Measurements from ENCODE around the gene CASKIN1. TPM values are rescaled to one million over a fixed set of nuclear protein-coding genes. Genes with fewer than 3 reads are reported as not detected.

Gene CASKIN1
- total and polyA plus RNA-seq, 10 of the 15 experiments (the other 5 are each of a cell fraction or from before 2014, with no cell fraction given): 0.03 to 0.33 (median 0.11) TPM; not detected in 5

DNA sequence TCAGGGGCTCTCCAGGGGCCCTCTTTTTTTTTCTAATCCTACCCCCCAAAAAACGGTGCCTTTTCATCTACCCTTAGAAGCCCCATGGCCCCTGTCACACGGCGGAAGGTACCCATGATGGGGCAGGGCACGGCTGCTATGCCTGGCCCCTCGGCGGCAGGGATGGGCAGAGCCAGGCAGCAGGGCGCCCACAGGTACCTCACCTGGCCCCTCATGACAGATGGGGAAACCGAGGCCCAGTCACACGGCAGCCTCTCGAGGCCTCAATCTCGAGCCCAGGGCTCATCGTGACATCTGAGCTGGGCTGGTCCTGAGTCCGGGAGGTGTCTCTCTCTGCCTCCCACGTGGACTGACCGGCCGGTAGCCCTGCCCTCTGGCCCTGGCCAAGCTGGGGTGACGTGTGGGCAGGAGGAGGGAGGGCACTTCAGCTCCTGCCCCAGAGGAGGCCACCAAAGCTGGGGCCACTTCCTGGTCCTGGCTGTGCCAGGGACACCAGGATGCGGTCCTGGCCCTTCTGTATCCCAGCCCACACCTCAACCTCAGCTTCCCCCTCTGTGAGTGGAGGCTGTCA, 29.3 kb downstream of the CASKIN1 start:
- 96% methylated on average over 18 of the region's 18 CpGs for WGBS (ENCODE audit: insufficient coverage, insufficient replicate concordance, low lambda C conversion rate, missing lambda C conversion rate)
- RAD21 ChIA-PET (ENCODE audit: unreplicated experiment): no interaction called here
- SMC1A ChIA-PET (ENCODE audit: uncharacterized antibody, unreplicated experiment): no interaction called here
- no peak for ATAC-seq
- in situ Hi-C loops (cut with MboI): no loop called here
- no TSS peak for BruUV-seq (replicated peaks)
- intact Hi-C loops (cut with micrococcal nuclease; ENCODE audit: unreplicated experiment): no loop called here
- no peak overlapping the region for H3K4me2 ChIP-seq (ENCODE audit: control insufficient read depth, insufficient read depth)
- H3K27me3 ChIP-seq (replicated peaks in 1 of 2; ENCODE audit: control insufficient read depth in 2 of 2, insufficient read depth in 2 of 2, low read length in 1 of 2): no peaks in the 10 kb centered on the region
- CTCF ChIA-PET: no interaction called here
- no peak for DNase-seq (ENCODE audit: low read depth, low spot score)
- POLR2A ChIA-PET: no interaction called here
- H3K9me3 ChIP-seq (replicated peaks; ENCODE audit: control insufficient read depth, insufficient read depth, low read length): no peaks in the 10 kb centered on the region; the same call in 2 of the 3 replicates
- no peak overlapping the region for H2AFZ ChIP-seq (ENCODE audit: control insufficient read depth, low read depth, low read length)
- no peak overlapping the region for H3K27ac ChIP-seq (ENCODE audit: control insufficient read depth, insufficient read depth)
- peaks cover 6 to 25% of the 10 kb centered on the region in 2 experiments; a peak in 3 of 4 replicates for H3K36me3 ChIP-seq (ENCODE audit: control insufficient read depth in 2 of 2, insufficient read depth in 2 of 2, low read length in 1 of 2)
- no peaks in the 10 kb centered on the region for H4K20me1 ChIP-seq (ENCODE audit: control insufficient read depth, insufficient read depth)
- no peaks in the 10 kb centered on the region for H3K4me1 ChIP-seq (ENCODE audit: control insufficient read depth, insufficient read depth, low read length)
- TF ChIP-seq SMAD5 (IDR thresholded peaks at IDR 0.05; ENCODE audit: low read depth) (no peak), POLR2AphosphoS2 (IDR thresholded peaks at IDR 0.05; ENCODE audit: low read depth, low read length) (no peak), BMI1 (IDR thresholded peaks at IDR 0.05; ENCODE audit: borderline replicate concordance) (no peak), PML (IDR thresholded peaks at IDR 0.05; ENCODE audit: low read length) (no peak), RFX5 (IDR thresholded peaks at IDR 0.05; ENCODE audit: low read depth, low read length) (no peak), E2F8 (IDR thresholded peaks at IDR 0.05; ENCODE audit: low read depth, partially characterized antibody) (no peak)
- TF ChIP-seq, protein P1, sequence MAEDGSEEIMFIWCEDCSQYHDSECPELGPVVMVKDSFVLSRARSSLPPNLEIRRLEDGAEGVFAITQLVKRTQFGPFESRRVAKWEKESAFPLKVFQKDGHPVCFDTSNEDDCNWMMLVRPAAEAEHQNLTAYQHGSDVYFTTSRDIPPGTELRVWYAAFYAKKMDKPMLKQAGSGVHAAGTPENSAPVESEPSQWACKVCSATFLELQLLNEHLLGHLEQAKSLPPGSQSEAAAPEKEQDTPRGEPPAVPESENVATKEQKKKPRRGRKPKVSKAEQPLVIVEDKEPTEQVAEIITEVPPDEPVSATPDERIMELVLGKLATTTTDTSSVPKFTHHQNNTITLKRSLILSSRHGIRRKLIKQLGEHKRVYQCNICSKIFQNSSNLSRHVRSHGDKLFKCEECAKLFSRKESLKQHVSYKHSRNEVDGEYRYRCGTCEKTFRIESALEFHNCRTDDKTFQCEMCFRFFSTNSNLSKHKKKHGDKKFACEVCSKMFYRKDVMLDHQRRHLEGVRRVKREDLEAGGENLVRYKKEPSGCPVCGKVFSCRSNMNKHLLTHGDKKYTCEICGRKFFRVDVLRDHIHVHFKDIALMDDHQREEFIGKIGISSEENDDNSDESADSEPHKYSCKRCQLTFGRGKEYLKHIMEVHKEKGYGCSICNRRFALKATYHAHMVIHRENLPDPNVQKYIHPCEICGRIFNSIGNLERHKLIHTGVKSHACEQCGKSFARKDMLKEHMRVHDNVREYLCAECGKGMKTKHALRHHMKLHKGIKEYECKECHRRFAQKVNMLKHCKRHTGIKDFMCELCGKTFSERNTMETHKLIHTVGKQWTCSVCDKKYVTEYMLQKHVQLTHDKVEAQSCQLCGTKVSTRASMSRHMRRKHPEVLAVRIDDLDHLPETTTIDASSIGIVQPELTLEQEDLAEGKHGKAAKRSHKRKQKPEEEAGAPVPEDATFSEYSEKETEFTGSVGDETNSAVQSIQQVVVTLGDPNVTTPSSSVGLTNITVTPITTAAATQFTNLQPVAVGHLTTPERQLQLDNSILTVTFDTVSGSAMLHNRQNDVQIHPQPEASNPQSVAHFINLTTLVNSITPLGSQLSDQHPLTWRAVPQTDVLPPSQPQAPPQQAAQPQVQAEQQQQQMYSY (CRISPR knock-in tag; IDR thresholded peaks at IDR 0.05): no peak
- TF ChIP-seq, protein P2, sequence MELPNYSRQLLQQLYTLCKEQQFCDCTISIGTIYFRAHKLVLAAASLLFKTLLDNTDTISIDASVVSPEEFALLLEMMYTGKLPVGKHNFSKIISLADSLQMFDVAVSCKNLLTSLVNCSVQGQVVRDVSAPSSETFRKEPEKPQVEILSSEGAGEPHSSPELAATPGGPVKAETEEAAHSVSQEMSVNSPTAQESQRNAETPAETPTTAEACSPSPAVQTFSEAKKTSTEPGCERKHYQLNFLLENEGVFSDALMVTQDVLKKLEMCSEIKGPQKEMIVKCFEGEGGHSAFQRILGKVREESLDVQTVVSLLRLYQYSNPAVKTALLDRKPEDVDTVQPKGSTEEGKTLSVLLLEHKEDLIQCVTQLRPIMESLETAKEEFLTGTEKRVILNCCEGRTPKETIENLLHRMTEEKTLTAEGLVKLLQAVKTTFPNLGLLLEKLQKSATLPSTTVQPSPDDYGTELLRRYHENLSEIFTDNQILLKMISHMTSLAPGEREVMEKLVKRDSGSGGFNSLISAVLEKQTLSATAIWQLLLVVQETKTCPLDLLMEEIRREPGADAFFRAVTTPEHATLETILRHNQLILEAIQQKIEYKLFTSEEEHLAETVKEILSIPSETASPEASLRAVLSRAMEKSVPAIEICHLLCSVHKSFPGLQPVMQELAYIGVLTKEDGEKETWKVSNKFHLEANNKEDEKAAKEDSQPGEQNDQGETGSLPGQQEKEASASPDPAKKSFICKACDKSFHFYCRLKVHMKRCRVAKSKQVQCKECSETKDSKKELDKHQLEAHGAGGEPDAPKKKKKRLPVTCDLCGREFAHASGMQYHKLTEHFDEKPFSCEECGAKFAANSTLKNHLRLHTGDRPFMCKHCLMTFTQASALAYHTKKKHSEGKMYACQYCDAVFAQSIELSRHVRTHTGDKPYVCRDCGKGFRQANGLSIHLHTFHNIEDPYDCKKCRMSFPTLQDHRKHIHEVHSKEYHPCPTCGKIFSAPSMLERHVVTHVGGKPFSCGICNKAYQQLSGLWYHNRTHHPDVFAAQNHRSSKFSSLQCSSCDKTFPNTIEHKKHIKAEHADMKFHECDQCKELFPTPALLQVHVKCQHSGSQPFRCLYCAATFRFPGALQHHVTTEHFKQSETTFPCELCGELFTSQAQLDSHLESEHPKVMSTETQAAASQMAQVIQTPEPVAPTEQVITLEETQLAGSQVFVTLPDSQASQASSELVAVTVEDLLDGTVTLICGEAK (IDR thresholded peaks at IDR 0.05; ENCODE audit: borderline replicate concordance): no peak
- no peak for FAIRE-seq
- H3K79me2 ChIP-seq (ENCODE audit: control insufficient read depth, insufficient read depth, low read length): peaks cover 14% of the 10 kb centered on the region
- H3K9ac ChIP-seq (ENCODE audit: control insufficient read depth, insufficient read depth, low read length): no peak overlapping the region
- no peak overlapping the region for H3K4me3 ChIP-seq
